Panc1 (cell line): ENCODE data around the gene MAP2K6.

Experiments
- CTCF ChIP-seq: fragments of 450-650 bp; IDR thresholded peaks from 2 replicates; pipeline ENCODE4 v1.5.1; 2017; ENCODE audit warnings: mild to moderate bottlenecking
- POLR2AphosphoS5 ChIP-seq: IDR thresholded peaks from 2 replicates; pipeline ENCODE4 v1.6.1; 2012; ENCODE audit warnings: mild to moderate bottlenecking, low read depth, low read length, moderate library complexity
- SIN3A ChIP-seq: IDR thresholded peaks from 2 replicates; pipeline ENCODE4 v1.6.1; 2012; ENCODE audit warnings: low read depth, mild to moderate bottlenecking, low read length, moderate library complexity, borderline replicate concordance; ENCODE audit not compliant: insufficient read depth

- no peak for TF ChIP-seq CTCF
- TF ChIP-seq SIN3A = no peak
- no peak for TF ChIP-seq POLR2AphosphoS5
Measured at GRCh38 chr17:69441179-69441578, 26.7 kb downstream of the MAP2K6 start.
